Astrocyte of the cerebellum (primary cell): ENCODE results near the gene AFF3.

Source experiments
- DNase-seq: peaks from one replicate; pipeline ENCODE4 v3.0.0-alpha.2; 2011; ENCODE audit warnings: low read depth
- H3K4me3 ChIP-seq: 2 replicates; pipeline ENCODE4 v1.5.1; 2011; ENCODE audit warnings: mild to moderate bottlenecking, low read depth, low read length, moderate library complexity
- in situ Hi-C: cut with HindIII; loops from 2 replicates; pipeline ENCODE4 v1.10.0; 2017; ENCODE audit warnings: low sequenced_read_pairs
- TF ChIP-seq, protein P1 (sequence below): IDR thresholded peaks from 2 replicates; pipeline ENCODE4 v1.5.1; 2012; ENCODE audit warnings: low read length, low read depth, moderate library complexity, mild to moderate bottlenecking; ENCODE audit errors: missing control alignments

The AFF3 gene

GRCh38 chr2:99864561-99865553 is 277.5 kb downstream of the AFF3 start:
- no peak overlapping the region for H3K4me3 ChIP-seq
- TF ChIP-seq, protein P1, sequence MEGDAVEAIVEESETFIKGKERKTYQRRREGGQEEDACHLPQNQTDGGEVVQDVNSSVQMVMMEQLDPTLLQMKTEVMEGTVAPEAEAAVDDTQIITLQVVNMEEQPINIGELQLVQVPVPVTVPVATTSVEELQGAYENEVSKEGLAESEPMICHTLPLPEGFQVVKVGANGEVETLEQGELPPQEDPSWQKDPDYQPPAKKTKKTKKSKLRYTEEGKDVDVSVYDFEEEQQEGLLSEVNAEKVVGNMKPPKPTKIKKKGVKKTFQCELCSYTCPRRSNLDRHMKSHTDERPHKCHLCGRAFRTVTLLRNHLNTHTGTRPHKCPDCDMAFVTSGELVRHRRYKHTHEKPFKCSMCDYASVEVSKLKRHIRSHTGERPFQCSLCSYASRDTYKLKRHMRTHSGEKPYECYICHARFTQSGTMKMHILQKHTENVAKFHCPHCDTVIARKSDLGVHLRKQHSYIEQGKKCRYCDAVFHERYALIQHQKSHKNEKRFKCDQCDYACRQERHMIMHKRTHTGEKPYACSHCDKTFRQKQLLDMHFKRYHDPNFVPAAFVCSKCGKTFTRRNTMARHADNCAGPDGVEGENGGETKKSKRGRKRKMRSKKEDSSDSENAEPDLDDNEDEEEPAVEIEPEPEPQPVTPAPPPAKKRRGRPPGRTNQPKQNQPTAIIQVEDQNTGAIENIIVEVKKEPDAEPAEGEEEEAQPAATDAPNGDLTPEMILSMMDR: no peak
- in situ Hi-C loops: no loop called here
- no peak for DNase-seq

DNA sequence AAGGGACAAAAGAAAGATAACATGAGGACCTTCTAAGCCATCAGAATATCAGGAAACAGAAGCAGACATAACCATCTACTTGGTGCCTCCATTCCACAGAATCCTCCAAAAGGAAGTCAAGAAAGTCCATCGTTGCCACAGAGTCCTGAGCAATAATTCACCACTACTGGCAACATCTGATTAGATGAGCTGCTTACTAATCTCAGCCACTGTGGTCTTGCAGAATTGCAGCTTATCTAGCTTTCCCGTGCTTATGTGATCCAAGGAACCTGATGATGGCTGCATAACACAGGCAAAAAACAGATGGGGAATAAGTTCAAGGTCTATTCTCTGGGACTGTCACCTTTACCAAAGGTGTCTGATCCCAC is 278.5 kb downstream of the AFF3 start:
- in situ Hi-C loops: no loop called here
- no peak overlapping the region for H3K4me3 ChIP-seq
- TF ChIP-seq, protein P1: no peak
- DNase-seq: no peak

DNA sequence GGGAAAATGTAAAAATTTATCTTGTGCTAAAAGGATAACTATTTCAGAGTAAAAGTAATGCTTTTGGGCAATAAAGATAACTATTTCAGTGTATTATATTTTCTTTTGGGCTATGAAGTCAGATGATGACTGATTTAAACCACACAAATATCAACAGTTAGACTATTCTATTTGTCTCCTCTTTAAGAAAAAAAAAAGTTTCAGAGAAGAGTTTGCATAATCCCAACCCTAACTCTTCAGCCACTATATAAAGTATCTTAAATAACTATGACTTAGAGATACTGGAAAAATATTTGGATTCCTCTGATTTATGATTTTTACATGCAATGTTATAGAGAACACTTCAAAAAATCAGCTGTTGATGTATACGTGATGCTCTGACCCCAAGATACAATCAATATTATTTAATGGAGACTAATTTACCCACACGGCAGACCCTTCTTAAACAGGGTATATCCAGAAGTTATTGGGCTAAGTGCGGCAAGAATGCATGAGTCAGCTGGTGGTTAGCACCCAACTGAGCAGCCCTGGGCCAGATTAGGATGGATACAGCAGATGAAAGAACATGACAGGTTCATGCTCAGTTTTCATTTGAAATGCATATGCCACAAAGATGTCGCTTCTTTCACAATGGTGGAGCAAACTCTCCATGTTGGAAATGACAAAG is 279.0 kb downstream of the AFF3 start:
- in situ Hi-C loops: no loop called here
- no peak for DNase-seq
- H3K4me3 ChIP-seq: no peak overlapping the region

DNA sequence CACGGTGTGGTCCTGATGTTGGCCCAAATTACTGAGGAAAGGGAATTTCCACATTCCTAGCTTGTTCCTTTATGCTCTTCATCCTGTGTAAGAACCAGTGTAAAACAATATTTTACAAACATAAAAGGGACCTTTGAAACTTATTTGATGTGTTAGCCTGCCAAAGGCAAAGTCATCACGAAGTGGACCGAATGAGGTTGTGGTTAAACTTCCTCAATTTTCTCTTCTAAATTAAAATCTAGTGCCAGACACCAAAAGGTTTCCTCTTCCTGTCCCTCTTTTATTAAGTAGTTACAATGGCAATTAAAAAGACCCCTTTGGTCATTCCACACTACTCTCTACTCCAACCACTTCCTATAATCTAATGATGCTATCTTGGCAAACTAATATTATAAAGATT is 279.8 kb downstream of the AFF3 start:
- no peak for DNase-seq
- TF ChIP-seq, protein P1: no peak
- in situ Hi-C loops: no loop called here
- no peak overlapping the region for H3K4me3 ChIP-seq

More for the DNA sequence above, 279.0 kb downstream of the AFF3 start:
- TF ChIP-seq, protein P1: no peak

DNA sequence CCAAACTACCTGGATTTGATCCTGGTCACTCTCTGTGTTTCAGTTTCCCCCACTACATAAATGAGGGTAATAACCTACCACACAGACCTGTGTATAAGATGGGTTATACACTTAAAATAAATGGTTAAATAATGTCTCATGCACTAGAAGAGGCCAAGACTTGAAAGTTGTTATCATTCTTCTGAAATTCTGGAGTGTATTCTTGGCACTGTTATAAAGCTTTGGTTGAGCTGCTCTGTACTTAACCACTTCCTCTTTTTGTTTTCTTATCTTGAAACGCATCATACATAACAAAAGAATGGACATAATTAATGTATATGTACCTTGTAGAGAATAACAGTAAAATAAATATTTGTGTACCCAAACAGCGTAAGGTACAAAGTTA is 281.0 kb downstream of the AFF3 start:
- no peak overlapping the region for H3K4me3 ChIP-seq
- TF ChIP-seq, protein P1: no peak
- DNase-seq: no peak
- in situ Hi-C loops: no loop called here

- in situ Hi-C loops: no loop called here
- TF ChIP-seq, protein P1: no peak
Measured at GRCh38 chr2:99860720-99861375, 281.5 kb downstream of the AFF3 start.

More at GRCh38 chr2:99860720-99861375, 281.5 kb downstream of the AFF3 start:
- H3K4me3 ChIP-seq: no peak overlapping the region
- DNase-seq: no peak
